Trophoblast cell (in vitro differentiated cells and primary cell): ENCODE results near the gene ITPR1.

Experiments
- DNase-seq, 2 donors: peaks; one replicate each; pipeline ENCODE4 v3.0.0-alpha.2; 2016
- H2AFZ ChIP-seq: 2 replicates; pipeline ENCODE4 v1.6.1; 2013; ENCODE audit warnings: low read length, moderate library complexity, mild to moderate bottlenecking; ENCODE audit not compliant: insufficient read depth, poor library complexity
- H2AK5ac ChIP-seq: 2 replicates; pipeline ENCODE4 v1.6.1; 2013; ENCODE audit warnings: mild to moderate bottlenecking, low read length
- H2BK120ac ChIP-seq: 2 replicates; pipeline ENCODE4 v1.6.1; 2013; ENCODE audit warnings: low read length, mild to moderate bottlenecking, moderate library complexity; ENCODE audit not compliant: insufficient read depth, poor library complexity
- H2BK12ac ChIP-seq: 2 replicates; pipeline ENCODE4 v1.6.1; 2013; ENCODE audit warnings: mild to moderate bottlenecking, low read length, moderate library complexity
- H2BK5ac ChIP-seq: 2 replicates; pipeline ENCODE4 v1.6.1; 2013; ENCODE audit warnings: low read length, low read depth, moderate library complexity, mild to moderate bottlenecking; ENCODE audit not compliant: poor library complexity
- H3K14ac ChIP-seq: 2 replicates; pipeline ENCODE4 v1.6.1; 2013; ENCODE audit warnings: mild to moderate bottlenecking, low read length
- H3K18ac ChIP-seq: 2 replicates; pipeline ENCODE4 v1.6.1; 2013; ENCODE audit warnings: mild to moderate bottlenecking, low read length
- H3K23ac ChIP-seq: 2 replicates; pipeline ENCODE4 v1.6.1; 2013; ENCODE audit warnings: low read length
- H3K27ac ChIP-seq: 2 replicates; pipeline ENCODE4 v1.5.1; 2013; ENCODE audit warnings: low read depth, mild to moderate bottlenecking, inconsistent platforms, low read length, moderate library complexity
- H3K27me3 ChIP-seq: 2 replicates; pipeline ENCODE4 v1.6.1; 2013; ENCODE audit warnings: inconsistent platforms, mild to moderate bottlenecking, low read length, moderate library complexity; ENCODE audit not compliant: insufficient read depth
- H3K36me3 ChIP-seq, 2 experiments: 1 replicate in 1 of 2; 2 replicates in 1 of 2; pipeline ENCODE4 v1.6.1; 2013; ENCODE audit warnings: low read length in 2 of 2, mild to moderate bottlenecking in 2 of 2, moderate library complexity in 1 of 2; ENCODE audit not compliant: insufficient read depth in 2 of 2, control insufficient read depth in 1 of 2
- H3K4ac ChIP-seq: 2 replicates; pipeline ENCODE4 v1.6.1; 2013; ENCODE audit warnings: low read depth, mild to moderate bottlenecking, low read length, moderate library complexity
- H3K4me1 ChIP-seq, 2 experiments: 1 replicate in 1 of 2; 2 replicates in 1 of 2; pipeline ENCODE4 v1.6.1; 2013; ENCODE audit warnings: low read length in 2 of 2, mild to moderate bottlenecking in 2 of 2, moderate library complexity in 1 of 2; ENCODE audit not compliant: insufficient read depth in 2 of 2, control insufficient read depth in 1 of 2
- H3K4me2 ChIP-seq: 2 replicates; pipeline ENCODE4 v1.6.1; 2013; ENCODE audit warnings: inconsistent platforms, mild to moderate bottlenecking, low read length, moderate library complexity
- H3K4me3 ChIP-seq: 2 replicates; pipeline ENCODE4 v1.5.1; 2013; ENCODE audit warnings: mild to moderate bottlenecking, low read depth, low read length, inconsistent platforms
- H3K79me1 ChIP-seq: one replicate; pipeline ENCODE4 v1.6.1; 2013; ENCODE audit warnings: low read length
- H3K79me2 ChIP-seq: 2 replicates; pipeline ENCODE4 v1.6.1; 2013; ENCODE audit warnings: low read length, mild to moderate bottlenecking; ENCODE audit not compliant: control insufficient read depth, insufficient read depth, poor library complexity
- H3K9ac ChIP-seq: 2 replicates; pipeline ENCODE4 v1.6.1; 2013; ENCODE audit warnings: mild to moderate bottlenecking, low read length
- H3K9me3 ChIP-seq: 2 replicates; pipeline ENCODE4 v1.6.1; 2013; ENCODE audit warnings: low read depth, mild to moderate bottlenecking, control low read depth, inconsistent platforms, low read length; ENCODE audit not compliant: insufficient read depth
- H4K12ac ChIP-seq: 2 replicates; pipeline ENCODE4 v1.6.1; 2013; ENCODE audit warnings: low read depth, mild to moderate bottlenecking, low read length, moderate library complexity
- H4K8ac ChIP-seq: 2 replicates; pipeline ENCODE4 v1.6.1; 2013; ENCODE audit warnings: low read depth, mild to moderate bottlenecking, low read length, moderate library complexity
- H4K91ac ChIP-seq: one replicate; pipeline ENCODE4 v1.6.1; 2013; ENCODE audit warnings: low read depth, mild to moderate bottlenecking, low read length, moderate library complexity
- WGBS: extraction: QIAGEN DNeasy Blood & Tissue Kit; methylation state at CpG from one replicate; pipeline ENCODE4 v1.1.7; 2013; ENCODE audit warnings: missing lambda C conversion rate; ENCODE audit not compliant: insufficient read length, insufficient coverage; ENCODE audit errors: extremely low coverage; 5-methylcytosine and 5-hydroxymethylcytosine counted together

The ITPR1 gene

GRCh38 chr3:4730719-4731118, 237.6 kb downstream of the ITPR1 start:
- Histone ChIP-seq H3K27ac (no peak overlapping the region), H3K36me3 (no peaks in the 10 kb centered on the region), H2BK120ac (no peak overlapping the region), H4K8ac (no peak overlapping the region), H2AFZ (no peak overlapping the region), H3K4me1 (peaks cover 3 to 5% of the 10 kb centered on the region in 2 experiments), H3K9me3 (no peaks in the 10 kb centered on the region), H3K79me1 (no peaks in the 10 kb centered on the region), H4K12ac (no peak overlapping the region), H2BK12ac (no peak overlapping the region), H3K4ac (no peak overlapping the region), H3K4me3 (no peak overlapping the region), H3K27me3 (no peaks in the 10 kb centered on the region), H3K14ac (peak overlapping the region; percentile 35), H2AK5ac (peak overlapping the region; percentile 15), H3K4me2 (no peak overlapping the region), H3K9ac (no peak overlapping the region), H3K79me2 (no peaks in the 10 kb centered on the region), H2BK5ac (no peak overlapping the region), H3K18ac (no peak overlapping the region), H3K23ac (no peak overlapping the region), H4K91ac (no peak overlapping the region)
- WGBS, result no CpG with 5 or more reads among the region's 7 CpGs
- DNase-seq, result no peak

- H3K79me1 ChIP-seq, result no peaks in the 10 kb centered on the region
- no peak overlapping the region for H2AK5ac ChIP-seq
- H3K9me3 ChIP-seq, result no peaks in the 10 kb centered on the region
- H4K12ac ChIP-seq, result no peak overlapping the region
- H3K18ac ChIP-seq, result no peak overlapping the region
- H3K9ac ChIP-seq, result no peak overlapping the region
- H3K36me3 ChIP-seq, result no peaks in the 10 kb centered on the region
- no peak overlapping the region for H2BK5ac ChIP-seq
- no peak overlapping the region for H4K8ac ChIP-seq
- no peak overlapping the region for H4K91ac ChIP-seq
- H3K4me2 ChIP-seq, result no peak overlapping the region
- no peak overlapping the region for H2AFZ ChIP-seq
- no peak for DNase-seq
- H3K23ac ChIP-seq, result no peak overlapping the region
- H3K27ac ChIP-seq, result no peak overlapping the region
- WGBS, result no CpG with 5 or more reads among the region's 6 CpGs
- H3K4ac ChIP-seq, result no peak overlapping the region
- no peak overlapping the region for H3K4me3 ChIP-seq
- H3K79me2 ChIP-seq, result no peaks in the 10 kb centered on the region
- no peak overlapping the region for H2BK120ac ChIP-seq
- H2BK12ac ChIP-seq, result no peak overlapping the region
- H3K4me1 ChIP-seq, result peaks cover 8 to 10% of the 10 kb centered on the region in 2 experiments
- no peaks in the 10 kb centered on the region for H3K27me3 ChIP-seq
- H3K14ac ChIP-seq, result no peak overlapping the region
These were observed 238.5 kb downstream of the ITPR1 start for GRCh38 chr3:4731543-4732111.

- Histone ChIP-seq H2BK5ac (no peak overlapping the region), H3K36me3 (no peaks in the 10 kb centered on the region), H4K8ac (no peak overlapping the region), H3K27me3 (no peaks in the 10 kb centered on the region), H3K27ac (no peak overlapping the region), H2BK120ac (no peak overlapping the region), H3K23ac (no peak overlapping the region), H3K4me3 (no peak overlapping the region), H3K9me3 (no peaks in the 10 kb centered on the region), H3K4ac (no peak overlapping the region), H2BK12ac (no peak overlapping the region), H2AK5ac (no peak overlapping the region), H3K79me1 (no peaks in the 10 kb centered on the region), H3K18ac (no peak overlapping the region), H2AFZ (no peak overlapping the region), H3K79me2 (no peaks in the 10 kb centered on the region), H3K4me2 (no peak overlapping the region), H3K4me1 (peaks cover 9 to 11% of the 10 kb centered on the region in 2 experiments), H4K12ac (no peak overlapping the region), H4K91ac (no peak overlapping the region), H3K9ac (no peak overlapping the region), H3K14ac (no peak overlapping the region)
- DNase-seq, result no peak
- no CpG with 5 or more reads among the region's 12 CpGs for WGBS
These were observed 239.8 kb downstream of the ITPR1 start for GRCh38 chr3:4732925-4733324.

- H4K8ac ChIP-seq, result no peak overlapping the region
- no peak overlapping the region for H2BK120ac ChIP-seq
- no peak overlapping the region for H2AK5ac ChIP-seq
- no peak overlapping the region for H3K27ac ChIP-seq
- H4K91ac ChIP-seq, result no peak overlapping the region
- no peak overlapping the region for H2AFZ ChIP-seq
- H3K9ac ChIP-seq, result no peak overlapping the region
- no peak overlapping the region for H3K14ac ChIP-seq
- H3K4me1 ChIP-seq, result peaks cover 6 to 7% of the 10 kb centered on the region in 2 experiments
- no peaks in the 10 kb centered on the region for H3K79me2 ChIP-seq
- H3K27me3 ChIP-seq, result no peaks in the 10 kb centered on the region
- peaks cover 1% of the 10 kb centered on the region for H3K79me1 ChIP-seq
- DNase-seq, result no peak
- no peak overlapping the region for H3K18ac ChIP-seq
- H3K4me3 ChIP-seq, result no peak overlapping the region
- no peak overlapping the region for H3K4ac ChIP-seq
- H3K9me3 ChIP-seq, result no peaks in the 10 kb centered on the region
- no peak overlapping the region for H2BK5ac ChIP-seq
- whole genome bisulfite sequencing, result no CpG with 5 or more reads among the region's 2 CpGs
- H4K12ac ChIP-seq, result no peak overlapping the region
- no peak overlapping the region for H2BK12ac ChIP-seq
- no peaks in the 10 kb centered on the region for H3K36me3 ChIP-seq
- H3K23ac ChIP-seq, result no peak overlapping the region
- H3K4me2 ChIP-seq, result no peak overlapping the region
These were observed 241.3 kb downstream of the ITPR1 start for GRCh38 chr3:4734454-4734853.
